Body of pancreas (tissue), 4 donors: ENCODE measurements around the gene GIPC2. TPM values are rescaled to one million over a fixed set of nuclear protein-coding genes. Genes with fewer than 3 reads are reported as not detected.
A peak's percentile ranks its signal among the peaks of the same experiment; 100 is the strongest.

Experiments used
- ATAC-seq: fragments of 150-250 bp; one replicate; pipeline ENCODE4 v1.9.1; 2016
- DNase-seq, 4 donors: peaks; one replicate each; pipeline ENCODE4 v3.0.0-alpha.2; 2019
- H3K27ac ChIP-seq, 4 donors: fragments of 200-600 bp; sonication (generic); 1 replicate in 3 of 4; 2 replicates in 1 of 4; pipeline versions ENCODE4 v1.5.1 to v1.6.1; 2016 to 2019; ENCODE audit warnings: mild to moderate bottlenecking in 1 of 4, mixed read lengths in 1 of 4, moderate library complexity in 1 of 4
- H3K27me3 ChIP-seq, 2 donors: fragments of 200-600 bp; sonication (generic); one replicate each; pipeline ENCODE4 v1.6.0; 2016; ENCODE audit warnings: mild to moderate bottlenecking in 1 of 2
- H3K36me3 ChIP-seq, 2 donors: fragments of 200-600 bp; sonication (generic); replicated peaks in 1 of 2; 2 replicates each; pipeline ENCODE4 v1.5.1; 2016; ENCODE audit warnings: low read depth in 2 of 2; ENCODE audit not compliant: insufficient read depth in 1 of 2
- H3K4me1 ChIP-seq: fragments of 200-600 bp; sonication (generic); one replicate; pipeline ENCODE4 v1.6.0; 2016
- H3K4me3 ChIP-seq, 2 donors: fragments of 200-600 bp; sonication (generic); 1 replicate in 1 of 2; 2 replicates in 1 of 2; pipeline ENCODE4 v1.5.1; 2016 to 2019
- H3K9me3 ChIP-seq, 3 donors: fragments of 200-600 bp; sonication (generic); 1 replicate in 2 of 3; 2 replicates in 1 of 3; pipeline ENCODE4 v1.5.1; 2016
- POLR2A ChIP-seq, 3 donors: fragments of 450-650 bp; IDR thresholded peaks; one replicate each; pipeline ENCODE4 v1.6.1; 2016; ENCODE audit warnings: antibody characterized with exemption in 3 of 3, mild to moderate bottlenecking in 2 of 3
- WGBS, 2 donors: methylation state at CpG; one replicate each; pipeline ENCODE4 v1.1.5; 2017; 5-methylcytosine and 5-hydroxymethylcytosine counted together
- intact Hi-C: fragments of 100-400 bp; cut with DNase I; formaldehyde crosslinking; loops from one replicate; pipeline ENCODE4 v1.15.1; 2023
- total RNA-seq, 2 donors: library from RNA; depleted of rRNA; stranded (reverse); fragments of >200 nt; gene quantifications; one replicate each; pipeline ENCODE4 v1.1.0, GENCODE V29; 2016
- TF ChIP-seq, protein P1 (sequence below), 7 experiments: fragments of 450-650 bp in 4 of 7; fragments of 200-600 bp in 3 of 7; sonication (generic) in 3 of 7; IDR thresholded peaks; one replicate each; pipeline ENCODE4 v1.5.1; 2016 to 2019; ENCODE audit warnings: antibody characterized with exemption in 7 of 7

The GIPC2 gene
- total RNA-seq, 2 donors from 2014 or later: 19.2 to 20.1 TPM

GRCh38 chr1:78143673-78144072 lies 97.9 kb downstream of the GIPC2 start:
- intact Hi-C loops: loop anchor here (5.0 to 10.0 kb wide), 2 partner anchors 464 to 531 kb away; no protein-coding TSS in a partner anchor
- WGBS, 2 donors: 54 to 58% methylated on average over 2 of the region's 2 CpGs
- Histone ChIP-seq H3K27ac (peak overlapping the region in 2 of 4 donors; percentile 22 to 24), H3K4me1 (peaks cover 19% of the 10 kb centered on the region), H3K4me3 (no peak overlapping the region), H3K27me3 (no peaks in the 10 kb centered on the region), H3K36me3 (no peaks in the 10 kb centered on the region), H3K9me3 (no peaks in the 10 kb centered on the region)
- ATAC-seq (no peak), DNase-seq (no peak)
- no peak for TF ChIP-seq POLR2A (IDR thresholded peaks at IDR 0.05)
- TF ChIP-seq, protein P1, sequence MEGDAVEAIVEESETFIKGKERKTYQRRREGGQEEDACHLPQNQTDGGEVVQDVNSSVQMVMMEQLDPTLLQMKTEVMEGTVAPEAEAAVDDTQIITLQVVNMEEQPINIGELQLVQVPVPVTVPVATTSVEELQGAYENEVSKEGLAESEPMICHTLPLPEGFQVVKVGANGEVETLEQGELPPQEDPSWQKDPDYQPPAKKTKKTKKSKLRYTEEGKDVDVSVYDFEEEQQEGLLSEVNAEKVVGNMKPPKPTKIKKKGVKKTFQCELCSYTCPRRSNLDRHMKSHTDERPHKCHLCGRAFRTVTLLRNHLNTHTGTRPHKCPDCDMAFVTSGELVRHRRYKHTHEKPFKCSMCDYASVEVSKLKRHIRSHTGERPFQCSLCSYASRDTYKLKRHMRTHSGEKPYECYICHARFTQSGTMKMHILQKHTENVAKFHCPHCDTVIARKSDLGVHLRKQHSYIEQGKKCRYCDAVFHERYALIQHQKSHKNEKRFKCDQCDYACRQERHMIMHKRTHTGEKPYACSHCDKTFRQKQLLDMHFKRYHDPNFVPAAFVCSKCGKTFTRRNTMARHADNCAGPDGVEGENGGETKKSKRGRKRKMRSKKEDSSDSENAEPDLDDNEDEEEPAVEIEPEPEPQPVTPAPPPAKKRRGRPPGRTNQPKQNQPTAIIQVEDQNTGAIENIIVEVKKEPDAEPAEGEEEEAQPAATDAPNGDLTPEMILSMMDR (IDR thresholded peaks at IDR 0.05): no peak

DNA sequence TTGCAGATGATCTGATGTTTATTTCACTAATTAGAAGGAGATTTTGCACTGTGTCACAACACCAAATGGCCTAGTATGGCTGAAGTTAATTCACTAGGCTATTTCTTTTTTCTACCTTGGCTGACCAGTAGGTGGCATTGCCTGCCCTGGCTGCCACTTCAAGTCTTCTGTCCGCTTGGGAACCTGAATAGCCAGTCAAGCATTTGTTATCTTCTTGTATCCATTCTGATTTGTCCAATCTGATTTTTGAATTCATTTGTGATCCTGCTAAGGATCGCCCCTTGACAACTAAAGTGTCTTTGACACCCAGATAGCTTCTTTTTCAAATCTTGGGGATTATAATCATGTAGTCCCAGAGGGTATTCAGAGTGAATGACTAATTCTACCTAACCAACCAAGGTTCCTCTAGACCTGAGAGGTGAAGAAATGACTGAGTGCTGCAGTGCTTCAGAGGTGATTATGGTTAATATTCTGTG lies 99.4 kb downstream of the GIPC2 start:
- Histone ChIP-seq H3K9me3 (no peaks in the 10 kb centered on the region), H3K27me3 (no peaks in the 10 kb centered on the region), H3K4me3 (no peak overlapping the region), H3K4me1 (peaks cover 19% of the 10 kb centered on the region), H3K27ac (no peak overlapping the region), H3K36me3 (no peaks in the 10 kb centered on the region)
- intact Hi-C loops: loop anchor here (10.0 kb wide), 1 partner anchor 530 kb away; no protein-coding TSS in a partner anchor
- ATAC-seq: peak; percentile 87
- TF ChIP-seq, protein P1 (IDR thresholded peaks at IDR 0.05): peak; percentile 80 to 91 (median 87)
- no peak for TF ChIP-seq POLR2A (IDR thresholded peaks at IDR 0.05)
- 2 to 7% methylated on average over 2 of the region's 2 CpGs for WGBS, 2 donors
- DNase-seq: peak; percentile 61 to 71 (median 66)

GRCh38 chr1:78146205-78146771 lies 100.5 kb downstream of the GIPC2 start:
- DNase-seq (no peak), ATAC-seq (no peak)
- peaks cover 19% of the 10 kb centered on the region for H3K4me1 ChIP-seq
- no peak for TF ChIP-seq POLR2A (IDR thresholded peaks at IDR 0.05)
- TF ChIP-seq, protein P1 (IDR thresholded peaks at IDR 0.05): no peak
- intact Hi-C loops: loop anchor here (10.0 kb wide), 1 partner anchor 529 kb away; no protein-coding TSS in a partner anchor
- no peak overlapping the region for H3K4me3 ChIP-seq
- H3K27me3 ChIP-seq: no peaks in the 10 kb centered on the region
- H3K9me3 ChIP-seq: no peaks in the 10 kb centered on the region
- H3K36me3 ChIP-seq: no peaks in the 10 kb centered on the region
- H3K27ac ChIP-seq: no peak overlapping the region
- WGBS, 2 donors: 61 to 97% methylated on average over 2 of the region's 2 CpGs

- ATAC-seq (no peak), DNase-seq (no peak)
- WGBS, 2 donors: 77 to 93% methylated on average over 5 of the region's 5 CpGs
- no peaks in the 10 kb centered on the region for H3K36me3 ChIP-seq
- TF ChIP-seq POLR2A (IDR thresholded peaks at IDR 0.05): no peak
- TF ChIP-seq, protein P1 (IDR thresholded peaks at IDR 0.05): no peak
- no peak overlapping the region for H3K27ac ChIP-seq
- peaks cover 19% of the 10 kb centered on the region for H3K4me1 ChIP-seq
- no peak overlapping the region for H3K4me3 ChIP-seq
- no peaks in the 10 kb centered on the region for H3K9me3 ChIP-seq
- H3K27me3 ChIP-seq: no peaks in the 10 kb centered on the region
- intact Hi-C loops: loop anchor here (10.0 kb wide), 1 partner anchor 528 kb away; no protein-coding TSS in a partner anchor
Measured at GRCh38 chr1:78147031-78147430, 101.3 kb downstream of the GIPC2 start.
